ENCODE data around the gene NEK6.

The NEK6 gene

GRCh38 chr9:124254261-124254682 lies 3.5 kb upstream of the NEK6 start:
- H3K27ac ChIP-seq = no peak overlapping the region
- TF ChIP-seq ZFX (IDR thresholded peaks at IDR 0.05) (no peak), CTCF (conservative IDR thresholded peaks at IDR 0.05) (no peak)

- H3K27ac ChIP-seq = no peak overlapping the region
- TF ChIP-seq ZFX (IDR thresholded peaks at IDR 0.05) (no peak), CTCF (conservative IDR thresholded peaks at IDR 0.05) (no peak)
Observed at GRCh38 chr9:124255222-124255621, 2.5 kb upstream of the NEK6 start.

- H3K27ac ChIP-seq = no peak overlapping the region
- TF ChIP-seq ZFX (IDR thresholded peaks at IDR 0.05) (no peak), CTCF (conservative IDR thresholded peaks at IDR 0.05) (no peak)
Observed at GRCh38 chr9:124256517-124257069, 1.2 kb upstream of the NEK6 start.

- peak overlapping the region; percentile 90 for H3K27ac ChIP-seq
- no peak for TF ChIP-seq ZFX (IDR thresholded peaks at IDR 0.05)
- TF ChIP-seq CTCF (conservative IDR thresholded peaks at IDR 0.05) = no peak
Observed at GRCh38 chr9:124257070-124257843, 492 bp upstream of the NEK6 start.

- TF ChIP-seq ZFX (IDR thresholded peaks at IDR 0.05) (peak; percentile 49; the same call in 1 of the 2 replicates), CTCF (conservative IDR thresholded peaks at IDR 0.05) (no peak)
Observed at GRCh38 chr9:124258607-124259157, 933 bp downstream of the NEK6 start.

GRCh38 chr9:124259158-124259808 lies 1.5 kb downstream of the NEK6 start:
- peak overlapping the region; percentile 90 for H3K27ac ChIP-seq
- TF ChIP-seq ZFX (IDR thresholded peaks at IDR 0.05) = no peak
- no peak for TF ChIP-seq CTCF (conservative IDR thresholded peaks at IDR 0.05)

More at GRCh38 chr9:124258607-124259157, 933 bp downstream of the NEK6 start:
- H3K27ac ChIP-seq = peak overlapping the region; percentile 90

All from C4-2B (cell line).